CD4-positive, alpha-beta T cell (primary cell): ENCODE results near the gene SOX13. TPM values are rescaled to one million over a fixed set of nuclear protein-coding genes. Genes with fewer than 3 reads are reported as not detected.

Experiments used
- ATAC-seq: fragments of 200-7000 bp; cut with Tn5 transposase; one replicate; pipeline ENCODE4 v1.10.0; 2022; ENCODE audit warnings: mild to moderate bottlenecking; ENCODE audit not compliant: poor library complexity
- CTCF ChIA-PET: fragments of 350-600 bp; sonication (Branson Sonifier 250); formaldehyde crosslinking; loops from one replicate; lab custom pipeline; 2021; ENCODE audit warnings: antibody characterized with exemption, inconsistent platforms; lab: Charles Lee
- POLR2A ChIA-PET: fragments of 350-600 bp; sonication (Branson Sonifier 250); formaldehyde crosslinking; loops from one replicate; lab custom pipeline; 2021; ENCODE audit warnings: antibody characterized with exemption, inconsistent platforms; lab: Charles Lee
- DNase-seq, 14 experiments: peaks; one replicate each; pipeline ENCODE4 v3.0.0-alpha.2; 2013 to 2020; ENCODE audit warnings: mixed read lengths in 2 of 14
- H3K27ac ChIP-seq, 2 donors: one replicate each; pipeline versions ENCODE4 v1.5.1 to v1.7.0; 2013; ENCODE audit warnings: low read length in 2 of 2, low read depth in 1 of 2, mild to moderate bottlenecking in 1 of 2
- H3K27me3 ChIP-seq, 2 experiments: 1 replicate in 1 of 2; 2 replicates in 1 of 2; pipeline versions ENCODE4 v1.6.1 to v1.7.0; 2013; ENCODE audit warnings: low read length in 2 of 2, control low read depth in 1 of 2, mild to moderate bottlenecking in 1 of 2, moderate library complexity in 1 of 2; ENCODE audit not compliant: insufficient read depth in 2 of 2, control insufficient read depth in 1 of 2
- H3K36me3 ChIP-seq: one replicate; pipeline ENCODE4 v1.6.1; 2013; ENCODE audit warnings: low read length, control low read depth; ENCODE audit not compliant: insufficient read depth
- H3K4me1 ChIP-seq: one replicate; pipeline ENCODE4 v1.6.1; 2013; ENCODE audit warnings: low read length, control low read depth; ENCODE audit not compliant: insufficient read depth
- H3K4me3 ChIP-seq: one replicate; pipeline ENCODE4 v1.5.1; 2013; ENCODE audit warnings: mild to moderate bottlenecking, low read length, moderate library complexity
- H3K9me3 ChIP-seq, 2 experiments: 1 replicate in 1 of 2; 2 replicates in 1 of 2; pipeline versions ENCODE4 v1.6.1 to v1.7.0; 2013; ENCODE audit warnings: low read length in 2 of 2, mild to moderate bottlenecking in 2 of 2, control low read depth in 1 of 2, moderate library complexity in 1 of 2; ENCODE audit not compliant: control insufficient read depth in 1 of 2, insufficient read depth in 1 of 2
- H3K27ac Mint-ChIP-seq: one replicate; pipeline ENCODE4 v1.8.0; 2020; ENCODE audit warnings: mixed read lengths
- H3K27me3 Mint-ChIP-seq: one replicate; pipeline ENCODE4 v1.8.0; 2021; ENCODE audit warnings: mixed read lengths
- H3K36me3 Mint-ChIP-seq: one replicate; pipeline ENCODE4 v1.8.0; 2021; ENCODE audit warnings: low read depth, mixed read lengths
- H3K4me1 Mint-ChIP-seq: one replicate; pipeline ENCODE4 v1.8.0; 2021; ENCODE audit warnings: low read depth, mixed read lengths
- H3K4me3 Mint-ChIP-seq: one replicate; pipeline ENCODE4 v1.8.0; 2020; ENCODE audit warnings: mild to moderate bottlenecking, mixed read lengths
- H3K9me3 Mint-ChIP-seq: one replicate; pipeline ENCODE4 v1.8.0; 2020; ENCODE audit warnings: mixed read lengths
- intact Hi-C, 2 experiments: fragments of 100-400 bp; cut with DNase I in 1 of 2; cut with micrococcal nuclease in 1 of 2; formaldehyde crosslinking; loops; one replicate each; pipeline versions ENCODE4 v1.15.1 to v1.9.0; 2023 to 2025; cut with DNase I, micrococcal nuclease
- total RNA-seq, 174 experiments: library from RNA in 2 of 174; stranded (reverse) in 2 of 174; gene quantifications; one replicate each; pipeline ENCODE4 v1.2.3 and lab custom pipeline; 2021 to 2026
- TF ChIP-seq, protein P1 (sequence below): fragments of 200-600 bp; IDR thresholded peaks from one replicate; pipeline ENCODE4 v1.8.0; 2022; ENCODE audit warnings: antibody characterized with exemption, mild to moderate bottlenecking

The SOX13 gene
- total RNA-seq, 2 experiments from 2014 or later: 1.8 to 1.9 TPM

DNA sequence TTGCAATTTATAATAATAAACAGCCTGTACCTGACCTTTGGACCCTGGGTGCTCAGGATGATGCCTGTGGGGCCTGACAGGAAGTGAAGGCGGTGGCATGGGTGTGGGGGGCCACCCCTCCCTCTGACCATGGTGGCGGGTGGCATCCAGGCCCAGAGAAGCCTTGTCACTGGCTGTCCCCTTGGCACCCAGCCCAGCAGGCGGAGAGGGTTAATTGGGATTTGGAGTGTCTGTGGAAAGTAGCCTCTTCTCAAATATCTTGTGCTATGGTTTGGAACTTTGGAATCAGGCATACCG is 20.5 kb downstream of the SOX13 start:
- CTCF ChIA-PET: no interaction called here
- no peak for ATAC-seq
- H3K27ac Mint-ChIP-seq: no peak overlapping the region

DNA sequence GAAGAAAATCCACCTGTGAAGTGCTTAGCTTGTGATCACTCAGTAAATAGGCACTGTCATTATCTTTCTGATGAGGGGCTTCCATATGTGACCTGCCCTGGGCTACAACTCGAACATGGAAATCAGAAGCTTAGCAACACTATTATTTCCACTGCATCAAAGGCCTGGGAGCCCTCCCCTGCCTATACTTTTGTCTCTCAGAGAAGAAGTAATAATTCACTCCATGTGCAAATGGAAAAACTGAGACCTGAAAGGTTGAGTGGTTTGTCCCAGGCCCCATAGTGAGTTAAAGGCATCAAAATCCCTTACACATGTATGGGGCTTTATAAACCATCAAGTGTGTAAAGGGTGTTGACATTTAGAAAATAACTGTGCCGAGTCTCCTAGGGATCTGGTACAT is 20.9 kb downstream of the SOX13 start:
- POLR2A ChIA-PET: no interaction called here

More for the DNA sequence above, 20.5 kb downstream of the SOX13 start:
- no peaks in the 10 kb centered on the region for H3K27me3 ChIP-seq
- H3K27ac ChIP-seq: no peak overlapping the region
- H3K4me1 ChIP-seq: peaks cover 6% of the 10 kb centered on the region
- intact Hi-C loops: no loop called here
- TF ChIP-seq, protein P1, sequence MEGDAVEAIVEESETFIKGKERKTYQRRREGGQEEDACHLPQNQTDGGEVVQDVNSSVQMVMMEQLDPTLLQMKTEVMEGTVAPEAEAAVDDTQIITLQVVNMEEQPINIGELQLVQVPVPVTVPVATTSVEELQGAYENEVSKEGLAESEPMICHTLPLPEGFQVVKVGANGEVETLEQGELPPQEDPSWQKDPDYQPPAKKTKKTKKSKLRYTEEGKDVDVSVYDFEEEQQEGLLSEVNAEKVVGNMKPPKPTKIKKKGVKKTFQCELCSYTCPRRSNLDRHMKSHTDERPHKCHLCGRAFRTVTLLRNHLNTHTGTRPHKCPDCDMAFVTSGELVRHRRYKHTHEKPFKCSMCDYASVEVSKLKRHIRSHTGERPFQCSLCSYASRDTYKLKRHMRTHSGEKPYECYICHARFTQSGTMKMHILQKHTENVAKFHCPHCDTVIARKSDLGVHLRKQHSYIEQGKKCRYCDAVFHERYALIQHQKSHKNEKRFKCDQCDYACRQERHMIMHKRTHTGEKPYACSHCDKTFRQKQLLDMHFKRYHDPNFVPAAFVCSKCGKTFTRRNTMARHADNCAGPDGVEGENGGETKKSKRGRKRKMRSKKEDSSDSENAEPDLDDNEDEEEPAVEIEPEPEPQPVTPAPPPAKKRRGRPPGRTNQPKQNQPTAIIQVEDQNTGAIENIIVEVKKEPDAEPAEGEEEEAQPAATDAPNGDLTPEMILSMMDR: no peak
- Mint-ChIP-seq H3K9me3 (no peaks in the 10 kb centered on the region), H3K27me3 (no peaks in the 10 kb centered on the region), H3K4me3 (no peak overlapping the region), H3K36me3 (no peaks in the 10 kb centered on the region), H3K4me1 (no peaks in the 10 kb centered on the region)
- H3K36me3 ChIP-seq: no peaks in the 10 kb centered on the region
- no peaks in the 10 kb centered on the region for H3K9me3 ChIP-seq
- POLR2A ChIA-PET: no interaction called here
- no peak overlapping the region for H3K4me3 ChIP-seq
- no peak for DNase-seq

DNA sequence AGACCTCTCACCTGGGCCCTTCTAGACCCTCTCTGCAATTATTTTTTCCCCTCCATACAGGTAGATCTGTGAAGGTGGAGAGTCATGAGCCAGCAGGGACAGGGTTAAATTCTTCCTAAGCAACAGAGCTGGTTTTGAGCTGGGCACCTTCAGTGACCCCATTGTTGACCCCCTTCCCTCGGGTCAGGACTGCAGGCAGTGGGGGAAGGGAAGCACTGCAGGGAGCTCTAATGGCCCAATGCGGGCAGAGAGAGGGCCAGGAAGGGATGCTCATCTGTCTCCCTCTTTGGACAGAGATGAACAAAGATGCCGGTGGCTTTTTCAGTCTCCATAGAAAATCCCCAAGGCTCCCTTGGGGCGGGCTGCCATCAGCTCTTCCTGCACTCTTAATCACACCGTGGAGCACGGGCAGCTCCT is 21.4 kb downstream of the SOX13 start:
- Histone ChIP-seq H3K27ac (no peak overlapping the region), H3K36me3 (no peaks in the 10 kb centered on the region), H3K9me3 (no peaks in the 10 kb centered on the region), H3K27me3 (no peaks in the 10 kb centered on the region), H3K4me3 (no peak overlapping the region), H3K4me1 (peaks cover 5% of the 10 kb centered on the region)
- TF ChIP-seq, protein P1: no peak
- Mint-ChIP-seq H3K4me3 (no peak overlapping the region), H3K4me1 (no peaks in the 10 kb centered on the region), H3K36me3 (no peaks in the 10 kb centered on the region), H3K27ac (no peak overlapping the region), H3K27me3 (no peaks in the 10 kb centered on the region), H3K9me3 (no peaks in the 10 kb centered on the region)
- ChIA-PET POLR2A (no interaction called here), CTCF (no interaction called here)
- ATAC-seq: no peak
- intact Hi-C loops: no loop called here
- no peak for DNase-seq

More for the DNA sequence above, 20.9 kb downstream of the SOX13 start:
- Mint-ChIP-seq H3K27ac (no peak overlapping the region), H3K9me3 (no peaks in the 10 kb centered on the region), H3K36me3 (no peaks in the 10 kb centered on the region), H3K4me3 (no peak overlapping the region), H3K27me3 (no peaks in the 10 kb centered on the region), H3K4me1 (no peaks in the 10 kb centered on the region)
- H3K4me3 ChIP-seq: no peak overlapping the region
- CTCF ChIA-PET: no interaction called here
- no peak overlapping the region for H3K27ac ChIP-seq
- H3K4me1 ChIP-seq: peaks cover 5% of the 10 kb centered on the region
- TF ChIP-seq, protein P1: no peak
- H3K36me3 ChIP-seq: no peaks in the 10 kb centered on the region
- DNase-seq (no peak), ATAC-seq (no peak)
- intact Hi-C loops: no loop called here
- no peaks in the 10 kb centered on the region for H3K27me3 ChIP-seq
- no peaks in the 10 kb centered on the region for H3K9me3 ChIP-seq
